Activated CD8-positive, alpha-beta memory T cell treated with anti-CD3 and anti-CD28 coated beads, Interleukin-2, amount 50 U/mL, for 24 hours (primary cell): ENCODE measurements around the gene CSRNP3.
"Not testable (repeated sequence)": the region's sequence is repeated elsewhere in the genome, so short reads cannot be mapped to it uniquely, and the experiment has no call there.

Source experiments
- DNase-seq: peaks from one replicate; pipeline ENCODE4 v3.0.0-alpha.2; 2020; ENCODE audit errors: extremely low read depth

Gene CSRNP3

GRCh38 chr2:165587335-165587938 is 117.9 kb downstream of the CSRNP3 start:
- no peak for DNase-seq

DNA sequence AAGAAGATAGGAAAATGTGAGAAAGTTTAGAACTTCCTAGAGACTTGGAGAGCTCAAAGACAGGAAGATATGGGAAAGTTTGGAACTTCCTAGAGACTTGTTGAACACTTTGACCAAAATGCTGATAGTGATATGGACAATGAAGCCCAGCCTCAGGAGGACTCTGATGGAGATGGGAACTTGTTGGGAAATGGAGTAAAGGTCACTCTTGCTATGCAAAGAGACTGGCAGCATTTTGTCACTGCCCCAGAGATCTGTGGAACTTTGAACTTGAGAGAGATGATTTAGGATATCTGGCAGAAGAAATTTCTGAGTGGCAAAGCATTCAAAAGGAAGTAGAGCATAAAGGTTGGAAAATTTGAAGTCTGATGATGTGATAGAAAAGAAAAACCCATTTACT is 121.5 kb downstream of the CSRNP3 start:
- DNase-seq = not testable (repeated sequence)

GRCh38 chr2:165593081-165593480 is 123.6 kb downstream of the CSRNP3 start:
- no peak for DNase-seq

- no peak for DNase-seq
These were observed 124.9 kb downstream of the CSRNP3 start for GRCh38 chr2:165594231-165594934.

DNA sequence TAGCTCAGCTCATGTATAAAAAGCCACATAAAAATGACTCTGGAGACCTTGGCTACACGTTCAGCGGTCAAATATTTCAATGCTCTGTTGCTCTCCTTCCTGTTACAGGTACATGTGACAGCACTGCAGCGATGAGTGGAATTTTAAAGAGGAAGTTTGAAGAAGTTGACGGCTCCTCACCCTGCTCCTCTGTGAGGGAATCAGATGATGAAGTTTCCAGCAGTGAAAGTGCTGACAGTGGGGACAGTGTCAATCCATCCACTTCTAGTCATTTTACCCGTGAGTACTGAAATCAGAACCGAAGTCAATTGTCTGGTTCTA is 125.4 kb downstream of the CSRNP3 start:
- no peak for DNase-seq

DNA sequence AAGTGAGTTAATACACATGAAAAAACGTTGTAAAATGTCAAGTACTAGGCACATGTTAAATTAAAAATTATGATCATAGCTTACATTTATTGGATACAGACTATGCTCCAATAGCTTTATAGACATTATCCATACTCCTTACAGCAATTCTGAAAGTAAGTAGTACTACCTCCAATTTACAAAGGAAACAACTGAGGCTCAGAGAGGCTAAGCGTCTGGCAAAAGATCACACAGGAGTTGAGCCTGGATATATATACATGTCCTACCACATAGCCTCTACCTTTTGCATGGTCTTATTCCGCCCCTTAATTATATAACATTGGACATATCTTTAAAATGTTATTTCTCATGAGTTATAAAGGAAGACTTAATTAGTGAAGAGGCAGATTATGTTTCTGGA is 127.3 kb downstream of the CSRNP3 start:
- DNase-seq = no peak

- DNase-seq = no peak
These were observed 131.8 kb downstream of the CSRNP3 start for GRCh38 chr2:165601065-165601830.

GRCh38 chr2:165601928-165602521 is 132.5 kb downstream of the CSRNP3 start:
- no peak for DNase-seq

GRCh38 chr2:165609672-165610071 is 140.2 kb downstream of the CSRNP3 start:
- DNase-seq = no peak

DNA sequence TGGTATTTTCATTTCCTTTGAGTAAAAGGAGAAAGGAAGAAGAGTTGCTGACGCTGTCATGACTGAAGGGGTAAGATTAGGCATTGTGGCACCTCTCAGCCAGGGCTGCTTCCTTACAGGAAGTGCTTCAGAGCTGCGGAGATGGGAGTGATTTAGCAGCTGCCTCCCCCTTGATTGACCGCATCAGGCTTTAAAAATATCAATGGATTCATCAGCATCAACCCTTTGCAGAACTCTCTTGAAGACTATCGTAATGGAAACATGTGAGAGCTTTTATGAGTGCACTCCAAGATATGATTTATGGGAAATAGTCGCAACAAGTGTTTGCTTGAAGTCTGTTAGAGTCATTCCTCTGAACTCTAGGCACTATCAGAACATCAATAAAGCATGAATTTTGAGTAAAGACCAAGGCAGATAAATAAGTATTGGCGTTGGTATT is 141.1 kb downstream of the CSRNP3 start:
- no peak for DNase-seq

DNA sequence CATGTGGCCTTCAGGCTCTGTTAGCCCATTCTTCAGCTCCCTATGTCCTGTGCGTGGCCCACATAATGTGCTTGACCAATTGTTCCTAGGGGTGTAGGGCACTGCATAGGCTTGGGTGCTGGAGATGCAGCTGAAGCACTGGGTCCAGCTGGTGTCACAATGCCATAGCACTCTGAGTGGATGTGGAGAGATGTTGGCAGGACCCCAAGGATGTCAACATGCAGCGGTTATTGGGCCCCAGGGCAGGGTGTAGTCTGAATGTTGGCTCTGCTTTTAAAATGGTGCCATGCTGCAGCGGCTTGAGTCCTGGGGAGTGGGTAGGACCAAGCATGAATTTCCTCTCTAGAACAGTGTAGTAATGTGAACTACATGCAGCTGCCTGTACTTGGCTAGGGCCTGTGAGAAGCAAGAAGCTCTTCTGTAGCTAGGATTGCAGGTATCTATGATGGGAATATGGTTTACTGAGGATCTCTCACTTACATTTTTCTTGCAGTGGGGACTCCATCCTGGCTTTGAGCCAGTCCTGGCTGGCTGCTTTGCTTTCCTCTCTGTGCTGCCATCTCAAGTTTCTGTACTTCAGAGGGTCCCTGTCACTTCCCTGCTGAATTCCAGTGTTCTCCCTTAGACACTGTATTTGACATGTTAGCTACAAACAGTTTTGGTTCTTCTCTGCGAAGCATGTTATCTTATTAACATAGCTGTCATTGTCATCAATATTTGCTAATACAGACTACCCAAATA is 148.4 kb downstream of the CSRNP3 start:
- DNase-seq = no peak

DNA sequence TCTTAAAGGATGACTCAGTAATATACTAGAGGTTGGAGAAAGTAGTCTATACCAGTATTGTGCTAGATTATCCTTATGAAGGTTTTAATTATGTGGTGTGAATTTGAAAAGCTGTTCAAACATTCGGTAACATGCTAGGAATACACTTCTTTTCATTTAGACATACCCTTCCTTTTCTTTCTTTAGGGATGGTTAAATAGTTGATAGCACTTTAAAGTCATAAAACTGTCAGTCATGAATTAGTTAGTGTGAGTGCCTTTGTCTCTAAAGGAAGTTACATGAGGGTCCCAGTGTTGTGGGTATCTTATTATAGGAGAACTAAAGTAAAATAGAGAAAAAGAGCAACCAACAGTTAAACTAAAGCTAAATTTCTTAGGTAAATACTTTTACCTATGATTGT is 149.3 kb downstream of the CSRNP3 start:
- no peak for DNase-seq

- DNase-seq = no peak
These were observed 151.6 kb downstream of the CSRNP3 start for GRCh38 chr2:165621086-165621560.

DNA sequence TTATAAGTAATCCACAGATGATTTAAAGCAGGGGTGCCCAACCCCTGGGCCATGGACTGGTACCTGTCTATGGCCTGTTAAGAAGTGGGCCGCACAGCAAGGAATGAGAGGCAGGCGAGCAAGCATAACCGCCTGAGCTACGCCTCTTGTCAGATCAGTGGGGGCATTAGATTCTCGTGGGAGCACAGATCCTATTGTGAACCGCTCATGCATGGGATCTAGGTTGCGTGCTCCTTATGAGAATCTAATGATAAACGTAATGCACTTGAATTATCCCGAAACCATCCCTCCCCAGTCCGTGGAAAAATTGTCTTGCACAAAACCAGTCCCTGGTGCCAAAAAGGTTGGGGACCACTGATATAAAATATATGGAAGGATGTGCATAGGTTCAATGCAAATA is 153.7 kb downstream of the CSRNP3 start:
- no peak for DNase-seq

GRCh38 chr2:165623783-165624469 is 154.4 kb downstream of the CSRNP3 start:
- no peak for DNase-seq

DNA sequence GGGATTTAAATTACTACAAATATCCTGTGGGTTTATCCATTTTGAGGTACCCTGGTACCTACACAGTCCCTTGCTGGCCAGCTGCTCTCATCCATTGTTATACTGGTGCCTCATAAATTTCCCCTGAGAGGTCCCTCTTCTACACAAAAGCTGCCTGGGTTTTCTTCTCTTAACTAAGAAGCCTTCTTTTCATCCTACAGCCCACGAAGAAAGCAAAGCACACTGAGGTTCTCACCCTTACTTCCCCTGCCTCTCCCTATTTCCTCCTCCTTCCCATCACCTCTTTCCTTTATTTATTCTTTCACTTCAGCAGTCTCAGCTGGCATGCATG is 154.9 kb downstream of the CSRNP3 start:
- DNase-seq = no peak

GRCh38 chr2:165627470-165627869 is 158.0 kb downstream of the CSRNP3 start:
- no peak for DNase-seq

DNA sequence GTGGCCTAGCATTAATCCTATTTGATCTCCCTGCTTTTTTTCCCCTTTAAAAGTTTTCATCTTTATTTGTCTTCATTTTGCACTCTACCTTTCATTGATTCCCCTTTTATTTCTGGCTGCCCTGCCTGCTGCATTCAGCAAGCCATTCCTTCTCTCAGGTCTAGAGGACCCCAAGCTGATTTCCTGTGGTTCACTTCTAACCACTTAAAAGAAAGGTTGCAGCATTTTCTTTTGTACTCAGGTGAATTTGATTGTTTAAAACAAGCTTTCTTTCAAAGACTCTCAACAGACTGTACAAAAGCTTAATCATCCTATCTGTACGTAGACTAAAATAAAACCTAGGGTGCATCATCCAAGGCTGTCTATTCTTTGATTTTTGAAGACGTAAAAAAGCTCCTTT is 160.3 kb downstream of the CSRNP3 start:
- DNase-seq = no peak

- DNase-seq = no peak
These were observed 160.7 kb downstream of the CSRNP3 start for GRCh38 chr2:165630236-165630635.

GRCh38 chr2:165631089-165631488 is 161.6 kb downstream of the CSRNP3 start:
- DNase-seq = no peak

- DNase-seq = no peak
These were observed 163.1 kb downstream of the CSRNP3 start for GRCh38 chr2:165632594-165632993.
